HG03159 (cell line): ENCODE results near the gene ABRACL.
"Not testable (repeated sequence)": the region's sequence is repeated elsewhere in the genome, so short reads cannot be mapped to it uniquely, and the experiment has no call there.

Experiments used
- ATAC-seq: cut with Tn5 transposase; IDR thresholded peaks from one replicate; pipeline ENCODE4 v1.9.1; 2021; ENCODE audit warnings: mild to moderate bottlenecking, moderate library complexity; ENCODE audit not compliant: unreplicated experiment

ABRACL gene

DNA sequence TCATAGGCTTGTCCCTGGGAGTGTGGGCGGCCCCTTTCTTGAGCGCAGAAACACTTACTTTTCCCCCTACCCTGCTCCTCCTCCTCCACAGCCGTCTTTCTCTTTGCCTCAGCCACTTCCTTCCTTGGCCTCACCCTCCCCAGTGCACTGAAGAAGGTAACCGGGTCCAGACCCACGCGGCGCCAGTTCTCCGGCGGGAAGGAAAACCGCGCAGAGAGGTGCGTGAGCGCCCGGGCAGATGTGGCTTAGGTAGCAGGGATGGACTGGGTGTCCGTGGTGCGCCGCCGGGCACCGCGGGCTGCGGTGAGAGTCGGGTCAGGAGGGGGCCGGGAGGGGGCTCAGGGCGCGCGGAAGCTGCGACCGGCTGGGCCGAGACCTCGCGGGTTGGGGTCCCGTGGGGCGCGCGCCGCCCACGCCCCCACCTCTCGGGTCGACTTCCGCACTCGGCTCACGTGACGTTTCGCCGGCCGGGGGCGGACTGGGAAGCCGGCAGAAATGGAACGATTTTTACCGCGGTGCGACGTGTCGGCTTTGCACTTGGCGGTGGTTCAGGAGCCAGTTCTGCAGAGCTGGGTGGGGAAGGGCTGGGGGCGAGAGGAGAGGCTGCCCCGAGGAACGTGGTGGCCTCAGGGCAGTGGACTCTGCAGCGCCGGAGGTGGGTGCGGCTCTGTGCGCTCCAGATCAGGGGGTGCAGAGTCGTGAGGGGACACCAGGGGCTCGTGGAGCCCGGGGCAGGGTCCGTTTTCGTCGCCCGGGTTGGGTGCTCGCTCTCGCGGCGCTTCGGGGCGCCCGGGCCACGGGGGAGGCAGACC lies at the start of gene ABRACL:
TSS of gene ABRACL (plus strand) at position 88 of the 812 bp plus-strand sequence. CDS start 5,416 bp downstream, outside the sequence.
- ATAC-seq = peak; percentile 49

DNA sequence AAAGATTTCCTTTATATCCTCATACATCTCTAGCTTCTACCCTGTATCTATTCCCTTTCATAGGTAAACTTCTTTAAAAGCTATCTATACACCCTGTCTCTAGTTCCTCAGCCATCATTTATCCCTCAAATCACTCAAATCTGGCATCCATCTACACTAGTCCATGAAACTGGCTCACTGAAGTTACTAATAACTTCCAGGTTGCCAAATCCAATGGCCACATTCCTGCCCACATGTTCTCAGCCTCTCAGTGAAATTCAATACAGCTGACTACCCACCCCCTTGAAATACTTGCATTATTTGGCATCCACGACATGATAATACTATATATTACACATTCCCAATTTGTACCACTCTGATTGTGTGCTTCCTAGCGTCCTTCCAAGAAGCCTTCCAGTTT lies 49.2 kb upstream of the ABRACL start:
- no peak for ATAC-seq

DNA sequence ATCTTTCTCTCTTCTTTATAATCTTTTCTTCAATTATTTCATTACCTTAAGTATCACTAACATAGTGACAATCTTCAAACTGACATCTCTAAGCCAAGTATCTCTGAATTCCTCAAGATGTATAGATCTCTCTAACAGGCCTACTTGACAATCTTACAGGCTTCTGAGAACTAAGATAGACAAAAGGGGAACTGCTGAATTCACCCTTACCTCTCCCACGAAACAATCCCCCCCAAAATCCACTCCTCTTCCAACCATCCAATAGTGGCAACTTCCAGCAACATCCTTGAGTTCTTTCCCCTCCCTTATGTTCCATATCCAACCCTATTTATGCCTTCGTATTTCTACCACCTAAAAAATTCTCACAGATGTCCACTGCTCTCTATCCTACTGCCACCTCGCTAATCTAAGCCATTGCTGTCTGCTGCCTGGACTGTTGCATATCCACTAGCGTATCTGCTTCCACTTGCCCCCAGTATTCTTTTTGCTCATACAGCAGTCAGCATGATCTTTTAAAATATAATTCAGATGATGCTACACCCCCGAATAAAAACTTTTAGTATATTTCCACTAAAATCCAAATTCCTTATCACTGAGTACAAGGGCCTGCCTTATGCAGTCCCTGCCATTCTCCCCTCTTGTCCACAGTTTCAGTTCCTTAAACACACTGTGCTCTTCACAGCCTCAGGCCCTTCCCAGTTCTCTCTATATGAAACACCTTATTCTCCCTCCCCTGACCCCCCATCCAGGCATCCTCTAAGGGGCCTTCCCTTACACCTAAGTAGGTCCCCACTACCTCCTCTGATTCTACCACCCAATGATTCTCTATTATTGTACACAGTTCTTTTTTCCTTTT lies 48.5 kb upstream of the ABRACL start:
- no peak for ATAC-seq

GRCh38 chr6:138981416-138981815 lies 47.1 kb upstream of the ABRACL start:
- no peak for ATAC-seq

DNA sequence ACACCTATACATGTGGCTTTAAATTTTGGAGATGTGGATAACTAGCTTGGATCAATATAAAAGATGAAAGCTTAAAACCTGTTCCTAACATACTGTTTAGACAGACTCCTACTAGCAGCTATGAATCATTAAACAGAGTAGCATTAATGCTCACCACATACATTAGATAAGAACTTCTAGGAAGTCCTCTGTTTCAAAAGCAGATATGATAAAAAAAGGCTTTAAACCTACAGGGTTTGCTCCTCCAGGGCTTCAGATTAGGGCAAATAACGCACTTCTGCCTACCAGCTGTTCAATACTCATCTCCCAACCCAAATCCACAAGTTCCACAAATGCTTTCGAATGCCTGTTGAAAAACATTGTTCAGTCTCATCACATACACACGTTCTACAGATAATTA lies 42.0 kb upstream of the ABRACL start:
- no peak for ATAC-seq

- no peak for ATAC-seq
These were observed 41.4 kb upstream of the ABRACL start for GRCh38 chr6:138987080-138987642.

DNA sequence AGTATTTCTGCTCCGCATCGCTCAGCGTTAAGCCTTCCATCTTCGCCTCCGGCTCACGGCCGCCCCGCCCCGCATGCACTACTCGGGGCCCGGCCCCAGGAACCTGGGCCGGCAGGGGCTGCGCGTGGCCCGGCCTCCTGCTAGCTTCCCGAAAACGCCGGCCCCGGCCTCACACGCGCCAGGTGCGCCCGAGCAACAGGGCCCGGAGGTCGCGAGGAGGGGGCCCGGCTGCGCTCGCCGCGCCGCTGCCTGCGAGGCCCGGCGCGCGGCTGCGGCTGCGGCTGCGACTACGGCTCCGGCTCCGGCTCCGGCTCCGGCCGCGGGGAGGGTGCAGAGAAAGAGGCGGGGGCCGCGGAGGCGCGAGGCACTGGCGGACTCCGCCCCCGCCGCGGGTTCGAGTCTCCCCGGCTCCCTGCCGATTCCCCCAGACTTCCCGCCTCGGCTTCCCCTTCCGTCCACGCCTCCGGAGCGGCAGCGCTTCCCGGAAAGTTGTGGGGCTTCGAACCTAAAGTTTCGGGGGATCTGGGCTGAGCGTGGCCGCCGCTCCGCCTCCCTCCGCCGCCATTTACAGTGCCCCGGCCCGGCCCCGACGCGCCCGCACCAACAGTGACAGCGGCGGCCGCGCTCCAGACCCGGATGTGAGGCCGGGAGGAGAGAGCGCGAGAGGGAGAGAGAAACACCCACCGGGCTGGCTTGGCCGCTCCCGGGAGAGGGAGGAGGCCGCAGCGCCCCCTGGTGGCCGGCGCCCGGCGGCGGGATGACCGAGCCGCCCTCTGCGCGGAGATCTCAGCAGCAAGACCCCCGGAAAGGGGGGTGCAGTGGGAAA lies 40.7 kb upstream of the ABRACL start, which contains the start of gene REPS1:
TSS of gene REPS1 (minus strand) at position 611 of the 826 bp plus-strand sequence. CDS start at position 40, 571 bp downstream.
- ATAC-seq = peak; percentile 93

GRCh38 chr6:138988469-138988834 lies 40.1 kb upstream of the ABRACL start:
- peak; percentile 14 for ATAC-seq

- no peak for ATAC-seq
These were observed 39.2 kb upstream of the ABRACL start for GRCh38 chr6:138989098-138989983.

DNA sequence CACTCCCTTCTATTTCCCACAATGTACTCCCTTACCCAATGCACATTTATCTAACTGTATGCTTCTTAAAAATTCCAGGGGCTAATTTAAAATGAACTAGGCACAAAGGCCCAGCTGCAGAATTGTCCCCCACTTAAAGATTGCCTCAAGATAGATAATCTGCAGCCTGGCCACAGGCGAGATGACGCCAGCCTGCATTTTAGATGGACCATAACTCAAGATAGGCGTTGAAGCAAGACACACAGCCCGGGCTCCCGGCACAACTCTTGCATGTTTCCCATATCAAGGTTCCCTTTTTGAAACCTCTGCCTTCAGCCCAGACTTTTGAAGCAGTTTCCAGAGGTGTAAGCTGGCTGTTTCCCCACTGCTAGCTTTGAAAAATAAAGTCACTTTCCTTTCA lies 37.3 kb upstream of the ABRACL start:
- no peak for ATAC-seq

GRCh38 chr6:138992965-138993364 lies 35.6 kb upstream of the ABRACL start:
- ATAC-seq = not testable (repeated sequence)

GRCh38 chr6:138993410-138993809 lies 35.1 kb upstream of the ABRACL start:
- not testable (repeated sequence) for ATAC-seq

GRCh38 chr6:138996524-138996923 lies 32.0 kb upstream of the ABRACL start:
- no peak for ATAC-seq

GRCh38 chr6:138997136-138997535 lies 31.4 kb upstream of the ABRACL start:
- no peak for ATAC-seq

GRCh38 chr6:138999949-139000725 lies 28.4 kb upstream of the ABRACL start:
- ATAC-seq = no peak

GRCh38 chr6:139003751-139004150 lies 24.8 kb upstream of the ABRACL start:
- no peak for ATAC-seq

DNA sequence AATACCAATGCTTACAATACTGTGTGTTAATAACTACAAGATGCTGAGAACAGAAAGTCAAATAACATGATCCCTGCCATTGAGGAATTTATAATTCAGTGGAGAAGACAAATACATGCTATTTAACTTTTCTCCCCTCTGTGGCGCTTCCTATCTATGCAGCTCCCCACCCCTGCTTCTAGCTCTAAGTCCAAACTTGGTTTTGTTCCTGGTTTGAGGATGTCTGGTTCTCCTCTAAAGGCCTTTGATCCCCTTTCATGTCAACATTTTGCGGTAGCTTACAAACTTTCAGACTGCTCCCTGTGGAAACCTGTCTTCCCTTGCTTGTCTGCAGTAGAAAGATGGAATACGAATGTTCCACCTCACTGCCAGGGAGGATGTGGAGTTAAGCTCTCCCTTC lies 22.1 kb upstream of the ABRACL start:
- no peak for ATAC-seq

GRCh38 chr6:139007428-139007827 lies 21.1 kb upstream of the ABRACL start:
- no peak for ATAC-seq

GRCh38 chr6:139008117-139008516 lies 20.4 kb upstream of the ABRACL start:
- no peak for ATAC-seq
